Fibroblast of villous mesenchyme (primary cell): ENCODE data around the gene PTTG2. TPM values are rescaled to one million over a fixed set of nuclear protein-coding genes. Genes with fewer than 3 reads are reported as not detected.

ENCODE experiments used
- DNase-seq: peaks from one replicate; pipeline ENCODE4 v3.0.0-alpha.2; 2010; ENCODE audit warnings: low read depth
- H3K4me3 ChIP-seq: 2 replicates; pipeline ENCODE4 v1.5.1; 2011; ENCODE audit warnings: low read depth, mild to moderate bottlenecking, low read length
- total RNA-seq: library from RNA; depleted of rRNA; stranded (reverse); fragments of >200 nt; gene quantifications from 2 replicates; pipeline ENCODE4 v1.2.3, GENCODE V29; 2012
- TF ChIP-seq, protein P1 (sequence below): IDR thresholded peaks from 2 replicates; pipeline ENCODE4 v1.5.1; 2012; ENCODE audit warnings: low read depth, mild to moderate bottlenecking, low read length; ENCODE audit not compliant: insufficient read depth

Gene PTTG2
- total RNA-seq, 1 donor, result 0.43 TPM

DNA sequence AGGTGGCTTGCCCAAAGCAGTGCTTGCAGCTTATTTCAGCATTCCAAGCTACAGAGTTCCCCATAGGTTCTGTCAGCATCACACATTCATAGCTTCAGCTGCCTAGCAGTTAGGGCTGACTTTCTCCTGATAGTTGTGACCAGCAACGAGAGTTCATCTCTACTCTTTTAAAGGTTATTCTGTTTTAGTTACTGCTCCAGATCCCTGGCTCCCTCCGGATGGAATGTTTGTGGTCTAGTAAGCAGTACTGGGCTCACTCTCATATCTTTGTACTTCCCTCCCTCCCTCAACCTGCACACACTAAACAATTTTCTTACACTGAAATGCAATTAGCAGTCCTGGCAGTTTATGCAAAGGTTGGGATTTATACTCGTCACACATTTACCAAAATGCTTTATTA lies 43.9 kb downstream of the PTTG2 start:
- H3K4me3 ChIP-seq, result no peak overlapping the region
- DNase-seq, result peak; percentile 52
- TF ChIP-seq, protein P1, sequence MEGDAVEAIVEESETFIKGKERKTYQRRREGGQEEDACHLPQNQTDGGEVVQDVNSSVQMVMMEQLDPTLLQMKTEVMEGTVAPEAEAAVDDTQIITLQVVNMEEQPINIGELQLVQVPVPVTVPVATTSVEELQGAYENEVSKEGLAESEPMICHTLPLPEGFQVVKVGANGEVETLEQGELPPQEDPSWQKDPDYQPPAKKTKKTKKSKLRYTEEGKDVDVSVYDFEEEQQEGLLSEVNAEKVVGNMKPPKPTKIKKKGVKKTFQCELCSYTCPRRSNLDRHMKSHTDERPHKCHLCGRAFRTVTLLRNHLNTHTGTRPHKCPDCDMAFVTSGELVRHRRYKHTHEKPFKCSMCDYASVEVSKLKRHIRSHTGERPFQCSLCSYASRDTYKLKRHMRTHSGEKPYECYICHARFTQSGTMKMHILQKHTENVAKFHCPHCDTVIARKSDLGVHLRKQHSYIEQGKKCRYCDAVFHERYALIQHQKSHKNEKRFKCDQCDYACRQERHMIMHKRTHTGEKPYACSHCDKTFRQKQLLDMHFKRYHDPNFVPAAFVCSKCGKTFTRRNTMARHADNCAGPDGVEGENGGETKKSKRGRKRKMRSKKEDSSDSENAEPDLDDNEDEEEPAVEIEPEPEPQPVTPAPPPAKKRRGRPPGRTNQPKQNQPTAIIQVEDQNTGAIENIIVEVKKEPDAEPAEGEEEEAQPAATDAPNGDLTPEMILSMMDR, result no peak

GRCh38 chr4:38004887-38005286 lies 44.7 kb downstream of the PTTG2 start:
- DNase-seq, result no peak
- no peak overlapping the region for H3K4me3 ChIP-seq
- TF ChIP-seq, protein P1, result no peak

DNA sequence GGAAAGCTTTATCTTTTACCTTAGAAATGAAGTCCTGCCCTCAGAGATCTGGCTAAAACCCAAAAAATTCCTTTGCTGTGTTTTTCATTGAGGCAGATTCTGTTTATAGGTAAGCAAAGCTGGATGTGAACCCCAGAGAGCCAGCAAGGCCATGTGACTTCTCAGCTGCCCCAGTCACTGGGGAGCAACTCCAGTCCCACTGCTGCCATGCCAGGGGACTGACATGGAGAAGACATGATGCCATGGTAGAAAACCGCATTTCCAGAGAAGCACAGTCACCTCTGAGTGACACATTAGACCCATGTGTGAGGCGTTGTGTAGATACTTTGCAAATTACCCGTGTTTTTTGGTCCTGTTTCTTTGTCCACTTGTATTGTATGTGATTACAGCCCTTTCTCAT lies 45.4 kb downstream of the PTTG2 start:
- no peak for DNase-seq
- TF ChIP-seq, protein P1, result no peak

GRCh38 chr4:38007645-38008044 lies 47.4 kb downstream of the PTTG2 start:
- no peak for DNase-seq
- TF ChIP-seq, protein P1, result no peak
- H3K4me3 ChIP-seq, result no peak overlapping the region

More for the DNA sequence above, 45.4 kb downstream of the PTTG2 start:
- H3K4me3 ChIP-seq, result no peak overlapping the region

DNA sequence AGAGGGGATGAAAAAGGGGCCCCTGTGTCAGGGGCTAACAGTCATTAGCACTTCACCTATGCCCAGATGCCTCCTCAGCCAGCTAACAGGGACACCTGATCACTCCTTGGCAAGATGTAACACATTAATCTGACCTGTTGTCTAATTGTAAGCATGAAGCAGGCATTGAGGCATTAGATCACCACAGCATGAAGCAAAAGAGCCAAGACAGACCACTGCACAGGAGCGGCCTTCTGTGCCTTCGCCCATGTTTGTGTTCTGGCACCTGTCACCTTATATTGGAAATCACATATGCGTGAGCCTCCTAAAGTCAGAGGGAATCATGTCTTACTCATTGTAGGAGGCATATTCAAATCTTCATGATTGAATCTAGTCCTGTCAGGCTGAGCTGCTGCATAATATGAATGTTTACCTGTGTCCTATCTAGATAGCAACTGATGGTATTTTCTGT lies 48.4 kb downstream of the PTTG2 start:
- TF ChIP-seq, protein P1, result no peak
- H3K4me3 ChIP-seq, result no peak overlapping the region
- DNase-seq, result no peak

GRCh38 chr4:38009421-38009820 lies 49.2 kb downstream of the PTTG2 start:
- no peak overlapping the region for H3K4me3 ChIP-seq
- TF ChIP-seq, protein P1, result no peak
- DNase-seq, result no peak

DNA sequence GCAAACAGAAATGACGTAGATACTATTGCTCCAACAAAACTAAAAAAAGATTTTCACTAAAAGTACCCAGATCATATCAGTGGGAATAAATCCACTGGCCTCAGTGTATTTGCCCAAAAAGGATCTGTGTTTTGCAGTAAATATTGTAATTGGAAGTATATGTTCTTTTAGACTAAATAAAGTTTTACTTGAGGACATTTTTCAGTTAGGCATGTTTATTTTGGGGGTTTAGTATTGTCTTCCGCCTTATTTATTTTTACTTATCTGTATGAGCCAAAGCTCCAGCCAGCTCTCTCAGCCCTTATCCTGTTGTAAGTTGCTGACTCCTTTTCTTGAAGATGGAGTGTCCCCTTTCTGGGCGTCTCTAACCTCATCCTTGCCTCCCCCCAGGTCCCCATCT lies 49.8 kb downstream of the PTTG2 start:
- H3K4me3 ChIP-seq, result no peak overlapping the region
- DNase-seq, result peak; percentile 48
- TF ChIP-seq, protein P1, result no peak
